Urothelium cell line (cell line): Measurements from ENCODE around the gene ZFHX3.
A peak's percentile ranks its signal among the peaks of the same experiment; 100 is the strongest.

Experiments used
- DNase-seq: peaks from one replicate; pipeline ENCODE4 v3.0.0; 2011; ENCODE audit warnings: low spot score, mixed read lengths
- FAIRE-seq: peaks from 2 replicates; lab custom pipeline; 2011; peaks lifted over from hg19 to GRCh38; lab: Jason Lieb, UNC

Gene ZFHX3

DNA sequence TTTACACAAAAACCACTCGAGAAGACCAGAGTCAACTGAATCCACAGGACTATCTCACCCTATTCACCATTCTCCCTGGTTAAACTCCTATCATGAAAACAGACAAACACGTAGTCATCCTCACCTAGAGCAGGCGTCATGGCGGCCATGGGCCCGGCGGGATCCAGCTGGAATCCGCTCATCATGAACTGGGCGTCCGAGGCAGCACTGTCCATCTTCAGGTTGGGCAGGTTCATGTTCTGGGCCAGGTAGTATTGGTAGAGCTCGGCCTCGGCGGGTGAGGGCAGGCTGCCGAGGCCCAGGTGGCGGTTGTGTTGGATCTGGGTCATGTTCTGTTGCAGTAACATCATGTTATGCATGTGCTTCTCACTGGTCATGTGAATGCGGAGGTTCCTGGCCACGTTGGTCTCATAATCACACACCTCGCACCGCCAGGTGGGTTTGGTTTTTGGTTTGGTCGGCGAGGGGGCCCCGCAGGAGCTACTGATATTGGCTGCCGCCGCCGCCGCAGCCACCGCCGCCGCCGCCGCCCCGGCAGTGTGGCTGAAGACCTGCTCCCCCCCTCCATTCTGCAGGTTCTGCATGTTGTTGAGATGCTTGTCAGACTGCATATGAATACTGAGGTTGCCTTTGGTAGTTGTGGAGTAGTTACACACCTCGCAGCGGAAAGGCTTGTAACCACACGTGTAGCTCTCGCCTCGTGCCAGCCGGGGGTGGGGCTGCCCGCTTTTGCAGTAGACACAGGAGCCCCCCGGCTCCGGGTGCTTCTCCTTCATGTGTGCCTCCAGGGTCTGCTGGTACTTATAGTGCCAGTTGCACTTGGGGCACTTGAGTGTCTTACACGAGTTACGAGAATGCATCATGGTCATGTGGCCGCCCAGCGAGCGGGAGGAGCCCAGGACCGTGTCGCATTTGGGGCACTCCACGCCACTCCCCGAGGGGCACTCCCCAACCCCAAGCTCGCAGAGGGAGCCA lies 90.3 kb downstream of the ZFHX3 start:
- FAIRE-seq = no peak
- DNase-seq = no peak

- DNase-seq (no peak), FAIRE-seq (no peak)
Observed at GRCh38 chr16:72956124-72957064, 91.5 kb downstream of the ZFHX3 start.

- FAIRE-seq = no peak
- DNase-seq = no peak
Observed at GRCh38 chr16:72952811-72953271, 95.1 kb downstream of the ZFHX3 start.

DNA sequence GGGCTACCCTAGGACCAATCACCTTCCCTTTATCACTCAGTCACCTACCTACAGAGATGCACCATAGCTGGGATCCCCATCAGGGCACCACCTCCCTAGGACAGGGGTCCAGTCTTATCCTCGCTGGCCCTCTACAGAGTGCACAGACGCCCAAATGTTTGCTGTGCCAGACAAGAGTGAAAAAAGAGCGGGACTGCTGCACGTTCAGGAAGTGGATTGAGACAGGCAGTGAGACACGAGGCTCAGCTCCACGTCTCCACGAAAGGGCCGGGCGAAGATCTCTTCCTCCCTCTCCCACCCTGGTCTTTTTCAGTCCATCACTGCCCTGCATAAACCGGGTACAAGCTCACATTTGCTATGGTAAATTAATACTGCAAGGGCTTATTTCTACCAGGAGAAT lies 95.5 kb downstream of the ZFHX3 start:
- DNase-seq = no peak
- no peak for FAIRE-seq

DNA sequence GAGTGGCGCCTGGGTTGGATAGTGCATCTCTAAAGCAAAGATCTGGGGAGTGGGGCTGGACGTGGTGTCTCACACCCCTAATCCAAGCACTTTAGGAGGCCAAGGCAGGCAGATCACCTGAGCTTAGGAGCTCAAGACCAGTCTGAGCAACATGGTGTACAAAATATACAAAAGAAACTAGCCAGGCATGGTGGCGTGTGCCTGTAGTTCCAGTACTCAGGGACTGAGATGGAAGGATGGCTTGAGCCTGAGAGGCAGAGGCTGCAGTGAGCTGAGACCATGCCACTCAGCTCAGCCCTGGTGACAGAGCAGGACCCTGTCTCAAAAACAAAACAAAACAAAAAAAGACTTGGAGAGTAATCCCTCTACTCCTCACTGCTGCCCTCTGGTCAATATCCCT lies 96.0 kb downstream of the ZFHX3 start:
- FAIRE-seq = no peak

DNA sequence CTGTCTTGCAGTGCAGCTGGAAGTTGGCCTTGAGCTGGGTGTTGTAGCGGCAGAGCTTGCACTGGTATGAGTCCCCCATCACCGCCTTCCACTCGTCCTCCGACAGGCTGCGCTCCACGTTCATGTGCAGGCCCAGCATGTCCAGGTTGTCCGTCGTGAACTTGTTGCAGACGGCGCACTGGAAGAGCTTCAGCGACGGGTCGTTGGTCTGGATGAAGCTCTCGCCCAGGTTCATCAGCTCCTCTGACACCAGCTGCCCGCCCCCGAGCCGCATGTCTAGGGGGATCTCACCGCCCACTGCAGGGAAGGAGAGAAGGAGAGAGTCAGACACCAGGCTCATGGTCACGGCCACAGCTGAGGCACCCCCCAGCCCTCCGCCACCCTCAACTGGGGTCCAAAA lies 97.3 kb downstream of the ZFHX3 start:
- FAIRE-seq = no peak
- no peak for DNase-seq

More for the DNA sequence above, 96.0 kb downstream of the ZFHX3 start:
- DNase-seq = no peak

DNA sequence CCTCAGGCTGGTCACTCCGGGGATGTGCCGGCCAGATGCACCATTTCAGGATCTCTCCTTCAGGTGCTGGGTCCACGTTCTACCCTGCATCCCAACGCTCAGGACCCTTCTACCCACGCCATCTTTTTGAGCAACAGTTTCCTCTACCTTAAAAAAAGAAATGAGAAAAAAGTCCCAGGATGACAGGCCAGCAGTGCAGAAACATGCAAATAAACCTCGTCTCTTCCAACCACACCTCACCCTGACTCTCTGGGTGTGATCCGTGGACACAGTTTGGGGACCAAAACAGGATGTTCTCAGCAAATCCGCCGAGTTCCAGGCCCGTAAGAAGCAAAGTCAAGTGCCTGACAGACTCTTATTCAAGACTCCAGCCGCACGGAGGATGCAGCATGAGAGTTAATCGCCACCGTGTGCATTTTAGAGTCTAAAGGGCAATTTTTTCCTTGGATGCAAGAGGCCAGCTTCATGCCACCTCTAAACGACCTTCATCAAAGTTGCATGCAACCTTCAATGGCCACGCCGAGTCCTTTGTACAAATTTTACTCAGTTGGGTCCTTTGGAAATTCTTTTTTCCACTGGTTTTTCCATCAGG lies 99.6 kb downstream of the ZFHX3 start:
- FAIRE-seq = no peak
- DNase-seq = no peak

GRCh38 chr16:72947379-72948237 lies 100.3 kb downstream of the ZFHX3 start:
- DNase-seq (no peak), FAIRE-seq (no peak)

- FAIRE-seq = no peak
- no peak for DNase-seq
Observed at GRCh38 chr16:72946474-72947194, 101.3 kb downstream of the ZFHX3 start.

GRCh38 chr16:72946063-72946462 lies 101.9 kb downstream of the ZFHX3 start:
- no peak for FAIRE-seq
- DNase-seq = no peak

DNA sequence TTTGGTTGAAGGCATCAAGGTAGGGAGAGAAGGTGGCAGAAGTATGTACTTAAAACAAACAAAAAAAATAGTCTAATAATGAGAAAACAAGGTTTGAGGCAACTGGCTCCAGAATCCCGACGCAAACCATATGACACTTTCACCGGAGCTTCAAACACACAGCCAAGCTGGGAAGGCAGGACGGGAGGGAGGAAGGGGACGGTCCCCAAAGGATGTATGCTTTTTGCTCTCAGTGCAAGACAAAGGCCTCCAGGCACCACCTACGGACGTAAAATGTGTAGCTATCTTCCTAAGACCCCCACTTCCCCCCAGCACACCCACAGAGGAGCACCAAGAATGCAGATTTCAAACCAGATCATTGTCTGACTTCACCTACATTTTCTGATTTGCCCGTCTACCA lies 102.3 kb downstream of the ZFHX3 start:
- DNase-seq (no peak), FAIRE-seq (no peak)

- DNase-seq = no peak
- FAIRE-seq = no peak
Observed at GRCh38 chr16:72944757-72945485, 103.0 kb downstream of the ZFHX3 start.

GRCh38 chr16:72942021-72942420 lies 105.9 kb downstream of the ZFHX3 start:
- no peak for FAIRE-seq
- DNase-seq = no peak

GRCh38 chr16:72940886-72941285 lies 107.0 kb downstream of the ZFHX3 start:
- DNase-seq (no peak), FAIRE-seq (no peak)

GRCh38 chr16:72939247-72939646 lies 108.7 kb downstream of the ZFHX3 start:
- DNase-seq (no peak), FAIRE-seq (no peak)

DNA sequence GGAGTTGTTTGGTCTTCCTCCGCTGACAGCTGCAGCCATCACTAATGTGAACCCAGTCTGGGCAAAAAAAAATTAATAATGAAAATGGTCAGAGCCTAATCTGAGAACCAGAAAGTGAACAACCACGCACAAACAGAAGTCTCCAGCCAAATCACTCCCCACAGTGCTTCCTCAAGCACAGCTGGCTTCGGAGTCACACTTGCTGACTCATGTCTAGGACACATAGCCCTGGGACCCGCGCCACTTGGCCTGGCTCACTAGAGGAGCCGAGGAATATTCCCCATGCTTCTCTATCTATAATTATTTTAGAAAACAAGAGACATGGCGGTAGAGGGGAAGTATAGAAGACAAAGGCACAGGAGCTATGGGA lies 109.1 kb downstream of the ZFHX3 start:
- DNase-seq (peak; percentile 31), FAIRE-seq (no peak)

DNA sequence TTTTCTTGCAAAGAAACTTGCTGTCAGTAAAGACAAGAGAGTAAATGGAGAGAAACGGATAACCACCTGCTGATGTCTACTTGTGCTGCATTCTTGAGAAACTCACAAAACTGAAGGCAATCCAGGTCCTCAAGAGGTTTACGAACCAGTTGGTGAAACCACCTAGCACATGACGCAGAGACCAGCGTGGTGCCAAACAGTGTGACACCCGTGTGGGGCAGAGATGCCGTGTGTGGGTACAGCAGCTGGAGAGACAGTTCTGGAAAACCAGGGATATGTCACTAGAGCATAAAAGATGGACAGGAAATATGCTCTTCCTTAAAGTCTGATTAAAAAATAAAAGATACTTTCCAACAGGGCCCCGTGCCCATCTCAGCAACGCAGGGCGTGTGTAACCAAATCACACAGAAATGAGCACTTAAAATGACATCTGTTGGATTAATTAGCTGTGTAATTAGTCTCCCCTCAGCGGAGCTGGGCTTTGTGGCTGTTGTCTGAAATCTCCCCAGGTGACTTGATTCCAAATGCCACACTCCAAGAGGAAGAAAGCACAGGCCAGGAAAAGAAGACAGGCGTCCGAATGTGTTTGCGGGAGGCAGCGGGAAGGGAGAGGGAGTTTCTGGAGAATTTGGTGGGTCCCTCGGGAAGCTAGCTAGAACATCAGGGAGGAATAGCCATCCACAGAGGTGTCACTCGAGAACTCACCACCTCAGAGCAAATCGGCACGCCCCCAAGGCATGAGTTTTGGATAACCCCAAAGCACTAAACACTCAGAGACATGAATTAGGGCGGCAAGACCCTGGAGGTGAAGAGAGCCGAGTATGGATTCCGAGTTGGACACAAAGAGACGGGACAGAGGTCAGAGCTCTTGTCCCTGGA lies 109.8 kb downstream of the ZFHX3 start:
- no peak for FAIRE-seq

DNA sequence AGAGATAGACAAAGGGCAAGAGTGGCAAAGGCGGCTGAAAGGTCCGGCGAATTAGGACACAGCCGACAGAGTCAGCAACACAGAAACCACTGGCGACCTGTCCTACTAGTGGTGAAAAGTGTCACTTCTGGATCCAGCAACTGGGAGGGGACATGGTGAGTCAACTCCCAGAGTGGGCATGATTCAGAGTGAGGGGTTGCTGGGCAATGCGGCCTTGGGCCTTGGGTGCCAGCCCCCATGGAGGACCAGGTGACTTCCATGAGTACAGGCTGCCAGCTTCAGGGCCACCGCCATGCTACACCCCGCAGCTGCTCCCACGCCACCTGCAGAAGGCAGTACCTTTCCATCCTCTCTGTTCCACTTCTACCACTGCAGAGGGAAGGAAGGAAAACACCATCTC lies 110.6 kb downstream of the ZFHX3 start:
- FAIRE-seq = no peak

More for the DNA sequence above, 109.8 kb downstream of the ZFHX3 start:
- no peak for DNase-seq

More for the DNA sequence above, 110.6 kb downstream of the ZFHX3 start:
- DNase-seq = no peak
